ENCODE results near the gene BICC1.

Gene BICC1

GRCh38 chr10:58515291-58515941 is 2.7 kb downstream of the BICC1 start:
- DNase-seq (ENCODE audit: low read depth) = no peak

DNA sequence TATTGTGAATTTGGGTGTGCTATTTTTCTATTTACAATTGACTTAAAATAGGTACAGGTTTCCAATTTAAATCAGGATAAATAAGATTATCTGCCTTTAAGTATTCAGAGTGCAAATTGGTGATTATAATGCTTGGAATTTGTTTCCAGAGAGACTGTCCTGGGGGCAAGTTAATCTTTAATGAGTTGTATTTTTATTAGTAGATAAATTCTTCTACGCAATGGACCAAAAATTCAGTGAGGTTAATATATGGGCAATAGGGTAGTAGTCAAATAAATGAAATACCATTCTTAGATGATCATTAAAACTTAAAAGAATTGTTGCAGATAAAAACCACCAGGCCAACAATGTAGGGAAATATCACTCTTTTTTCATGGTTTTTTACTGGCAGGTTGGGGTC is 3.4 kb downstream of the BICC1 start:
- DNase-seq (ENCODE audit: low read depth) = no peak

GRCh38 chr10:58516671-58517070 is 4.0 kb downstream of the BICC1 start:
- DNase-seq (ENCODE audit: low read depth) = no peak

DNA sequence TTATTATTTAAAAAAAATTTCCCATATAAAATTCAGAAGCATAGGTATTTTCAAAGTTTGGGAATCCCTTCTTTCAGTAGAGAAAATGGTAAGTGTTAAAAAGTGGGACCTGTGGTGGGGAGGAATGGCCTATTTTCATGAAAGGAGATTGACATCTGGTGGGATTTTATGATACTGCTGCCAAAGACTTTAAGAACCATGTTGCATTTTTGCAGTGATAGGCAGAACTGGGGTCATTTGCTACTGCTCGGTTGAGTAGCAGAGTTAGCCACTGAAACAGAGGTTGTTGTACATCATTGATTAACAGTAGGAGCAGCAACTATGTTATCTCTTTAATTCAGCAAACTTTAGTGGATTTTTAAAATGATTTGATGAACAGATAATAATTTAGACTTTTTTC is 4.4 kb downstream of the BICC1 start:
- DNase-seq (ENCODE audit: low read depth) = no peak

DNA sequence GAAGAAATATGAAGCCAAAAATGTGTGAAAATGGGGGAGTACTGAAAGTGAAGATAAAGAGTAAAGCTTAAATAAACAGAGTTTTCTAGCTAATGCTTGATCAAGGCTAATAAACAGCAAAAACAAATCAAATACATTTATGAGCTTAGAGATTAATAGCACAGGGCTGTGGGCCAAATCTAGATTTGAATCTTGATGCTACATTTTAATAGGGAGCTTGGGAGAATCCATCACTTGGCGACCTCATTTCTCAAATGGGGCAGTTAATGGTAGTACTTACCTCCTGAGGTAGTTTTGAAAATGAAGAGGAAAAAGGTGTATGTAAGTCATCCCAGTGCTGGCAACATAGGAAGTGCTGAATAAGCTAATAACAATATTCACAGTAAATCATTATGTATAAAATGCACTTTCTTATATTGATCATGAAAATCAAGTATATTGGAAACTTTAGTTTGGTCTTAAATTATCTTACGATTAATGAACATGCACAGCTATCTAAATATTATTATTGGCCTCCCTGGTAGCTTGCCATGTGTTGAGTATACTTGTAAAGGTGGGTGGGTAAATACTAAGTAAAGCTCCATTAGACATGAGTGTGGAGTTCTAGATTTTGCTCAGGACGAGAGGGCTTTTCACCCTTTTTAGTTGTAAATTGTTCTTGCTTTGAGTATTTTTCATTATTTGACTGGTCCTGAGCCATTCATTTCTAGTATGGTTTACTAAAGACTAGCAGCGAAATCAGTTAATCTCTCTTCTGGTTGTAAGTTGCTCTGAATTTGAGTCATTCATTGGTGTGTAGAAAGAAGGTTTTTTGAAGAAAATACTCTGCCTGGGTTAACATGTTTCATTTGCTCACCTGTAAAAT is 5.1 kb downstream of the BICC1 start:
- no peak for DNase-seq (ENCODE audit: low read depth)

DNA sequence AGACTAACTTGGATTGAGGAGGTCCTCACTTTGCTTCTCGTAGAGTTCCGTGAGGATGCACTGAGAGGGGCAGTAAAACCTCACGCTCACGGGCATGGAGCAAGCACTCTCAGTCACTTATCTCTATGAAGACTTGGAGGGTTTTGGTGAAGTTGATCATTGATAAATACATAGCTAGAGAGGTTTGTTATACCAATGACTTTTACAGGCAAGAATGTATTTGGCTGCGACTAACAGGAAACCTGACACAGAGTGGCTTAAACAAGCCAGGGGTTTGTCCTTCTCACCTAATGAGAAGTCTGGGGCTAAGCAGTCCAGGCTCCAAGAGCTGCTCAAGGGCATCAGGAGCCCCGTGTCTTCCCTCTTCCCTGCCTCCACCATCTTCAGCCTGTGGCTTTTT is 6.1 kb downstream of the BICC1 start:
- DNase-seq (ENCODE audit: low read depth) = no peak

- DNase-seq (ENCODE audit: low read depth) = no peak
Measured at GRCh38 chr10:58529077-58529728, 16.5 kb downstream of the BICC1 start.

DNA sequence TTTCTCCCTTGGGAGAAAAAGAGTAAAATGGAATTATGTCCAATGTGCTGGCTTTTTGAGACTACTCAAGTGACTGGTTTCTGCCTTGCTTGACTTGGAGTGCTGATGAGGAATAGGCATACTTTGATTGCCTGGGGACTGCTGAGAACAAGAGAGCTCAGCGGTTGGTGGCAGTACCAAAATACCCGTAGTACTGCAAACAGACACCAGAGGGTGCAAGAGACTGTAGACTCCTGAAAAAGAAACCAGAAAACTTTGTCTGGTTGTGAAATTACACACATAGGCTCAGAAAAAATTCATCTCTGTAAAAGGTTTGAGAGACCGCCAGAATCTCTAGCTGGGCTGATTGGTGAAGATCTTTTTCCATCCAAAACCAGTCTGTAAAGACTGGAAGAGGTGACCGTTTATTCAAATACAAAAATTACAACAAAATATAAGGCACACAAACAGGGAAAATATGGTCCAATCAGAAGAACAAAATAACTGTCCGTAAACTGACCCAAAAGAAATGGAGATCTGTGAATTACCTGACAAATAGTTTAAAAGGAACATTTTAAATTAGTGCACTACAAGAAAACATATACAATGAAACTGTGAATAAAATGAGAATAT is 18.5 kb downstream of the BICC1 start:
- DNase-seq (ENCODE audit: low read depth) = peak; percentile 65

GRCh38 chr10:58535311-58535710 is 22.6 kb downstream of the BICC1 start:
- no peak for DNase-seq (ENCODE audit: low read depth)

DNA sequence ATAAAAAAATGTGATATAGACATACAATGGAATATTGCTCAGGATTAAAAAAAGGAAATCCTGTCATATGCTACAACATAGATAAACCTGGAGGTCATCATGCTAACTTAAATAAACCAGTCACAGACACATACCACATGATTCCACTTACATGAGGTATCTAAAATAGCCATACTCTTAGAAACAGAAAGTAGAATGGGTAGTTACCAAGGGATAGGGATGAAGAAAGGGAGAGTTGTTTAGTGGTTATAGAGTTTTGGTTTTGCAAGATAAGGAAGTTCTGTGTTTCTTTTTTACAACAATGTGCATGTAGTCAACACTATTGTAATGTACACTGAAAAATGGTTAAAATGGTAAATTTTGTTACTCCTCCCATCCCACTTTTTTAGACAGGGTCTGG is 30.5 kb downstream of the BICC1 start:
- no peak for DNase-seq (ENCODE audit: low read depth)

GRCh38 chr10:58544135-58544534 is 31.5 kb downstream of the BICC1 start:
- DNase-seq (ENCODE audit: low read depth) = peak; percentile 43

GRCh38 chr10:58545427-58545826 is 32.8 kb downstream of the BICC1 start:
- DNase-seq (ENCODE audit: low read depth) = no peak

GRCh38 chr10:58546137-58546536 is 33.5 kb downstream of the BICC1 start:
- DNase-seq (ENCODE audit: low read depth) = no peak

DNA sequence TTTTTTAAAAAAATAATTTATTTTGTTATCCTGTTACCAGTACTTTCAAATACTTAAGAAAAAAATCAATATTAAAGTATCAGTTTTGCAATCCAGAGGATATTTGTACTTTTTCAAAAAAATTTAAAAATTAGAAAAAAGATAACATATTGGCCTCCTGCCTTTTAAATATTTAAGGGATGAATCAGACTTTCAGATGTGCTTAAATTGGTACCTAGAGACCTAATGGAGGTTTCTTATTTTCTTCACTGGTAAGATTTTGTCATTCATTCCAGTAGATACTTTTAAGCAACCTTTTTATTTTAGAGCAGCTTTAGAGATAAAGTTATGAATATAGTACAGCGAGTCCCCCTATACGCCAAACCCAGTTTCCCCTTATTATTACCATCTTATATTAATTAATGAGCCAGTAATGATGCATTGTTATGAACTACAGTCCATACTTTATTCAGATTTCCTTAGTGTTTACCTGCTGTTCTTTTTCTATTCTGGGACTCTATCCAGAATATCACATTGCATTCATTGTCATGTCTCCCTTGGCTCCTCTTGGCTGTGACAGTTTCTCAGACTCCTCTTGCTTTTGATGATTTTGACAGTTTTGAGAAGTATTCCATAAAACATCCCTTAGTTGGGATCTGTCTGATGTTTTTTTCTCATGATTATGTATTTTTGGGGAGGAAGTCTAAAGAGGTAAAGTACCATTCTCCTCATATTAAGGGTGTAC is 34.2 kb downstream of the BICC1 start:
- no peak for DNase-seq (ENCODE audit: low read depth)

DNA sequence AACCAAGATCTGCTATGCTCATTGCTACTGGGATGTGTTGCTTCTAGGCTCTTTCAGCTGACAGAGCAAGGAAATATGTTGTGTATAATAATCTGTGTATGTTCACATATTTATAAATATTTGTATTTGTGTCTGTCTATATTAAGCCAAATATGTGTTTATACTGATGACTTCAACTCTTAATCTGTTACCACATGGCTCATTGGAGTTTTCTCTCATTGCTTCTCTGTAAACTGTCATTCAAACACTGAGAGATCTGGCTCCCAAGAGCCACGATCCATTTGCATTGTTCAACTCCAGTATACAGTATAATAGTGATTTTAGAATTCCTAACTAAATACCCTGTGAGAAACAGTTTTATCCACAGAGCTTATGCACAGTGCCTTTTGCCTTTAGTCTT is 35.3 kb downstream of the BICC1 start:
- no peak for DNase-seq (ENCODE audit: low read depth)

DNA sequence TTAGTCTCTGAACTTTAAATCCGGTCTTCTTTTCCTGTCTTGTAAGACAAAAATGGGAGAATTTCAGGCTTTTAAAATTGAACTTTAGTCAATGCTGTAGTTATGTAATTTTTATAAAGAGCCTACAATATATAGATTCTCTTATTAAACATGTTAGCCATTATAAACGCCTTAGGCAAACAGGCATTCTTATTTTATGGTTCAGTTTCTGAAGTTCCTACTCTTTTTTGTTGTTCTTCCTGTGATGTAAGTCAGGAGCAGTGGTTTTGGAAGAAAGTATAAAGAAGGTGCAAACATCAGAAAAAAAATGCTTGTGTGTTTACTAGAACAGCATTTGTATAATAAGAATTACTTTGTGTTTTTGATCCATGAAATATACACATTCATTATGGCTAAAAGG is 41.6 kb downstream of the BICC1 start:
- no peak for DNase-seq (ENCODE audit: low read depth)

GRCh38 chr10:58555170-58555929 is 42.7 kb downstream of the BICC1 start:
- no peak for DNase-seq (ENCODE audit: low read depth)

DNA sequence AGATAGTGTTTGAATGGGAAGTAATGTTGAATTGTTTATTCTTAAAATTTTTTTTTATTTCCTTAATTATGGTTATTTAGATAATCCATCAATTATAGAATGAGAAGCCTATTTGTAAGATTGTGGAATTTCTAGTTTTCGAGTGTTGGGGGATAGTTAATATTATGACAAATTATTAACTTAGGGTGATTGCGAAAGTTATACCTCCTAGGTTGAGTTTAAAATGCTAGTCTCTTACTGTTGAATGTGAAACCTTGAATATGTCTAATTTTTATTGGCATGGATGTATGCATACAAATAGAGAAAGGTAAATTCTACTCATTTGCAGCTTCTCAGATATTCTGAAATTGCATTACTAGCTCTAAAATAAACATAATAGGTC is 43.2 kb downstream of the BICC1 start:
- no peak for DNase-seq (ENCODE audit: low read depth)

- DNase-seq (ENCODE audit: low read depth) = no peak
Measured at GRCh38 chr10:58556516-58557165, 44.0 kb downstream of the BICC1 start.

DNA sequence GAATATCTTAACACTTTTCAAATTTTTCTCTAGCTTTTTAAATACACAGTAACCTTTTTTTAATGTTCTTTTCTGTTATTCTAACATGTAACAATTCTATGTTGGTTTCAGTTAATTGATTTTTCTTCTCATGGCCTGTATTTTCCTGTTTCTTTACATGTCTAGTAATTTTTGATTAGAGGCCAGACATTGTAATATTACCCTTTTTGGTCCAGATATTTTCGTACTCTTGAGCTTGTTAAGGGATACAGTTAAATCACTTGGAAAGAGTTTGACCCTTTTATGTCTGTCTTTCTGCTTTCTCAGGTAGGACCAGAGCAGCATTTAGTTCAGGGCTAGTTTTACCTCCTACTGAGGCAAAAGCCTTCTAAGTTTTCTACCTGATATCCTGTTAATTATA is 45.0 kb downstream of the BICC1 start:
- DNase-seq (ENCODE audit: low read depth) = no peak

DNA sequence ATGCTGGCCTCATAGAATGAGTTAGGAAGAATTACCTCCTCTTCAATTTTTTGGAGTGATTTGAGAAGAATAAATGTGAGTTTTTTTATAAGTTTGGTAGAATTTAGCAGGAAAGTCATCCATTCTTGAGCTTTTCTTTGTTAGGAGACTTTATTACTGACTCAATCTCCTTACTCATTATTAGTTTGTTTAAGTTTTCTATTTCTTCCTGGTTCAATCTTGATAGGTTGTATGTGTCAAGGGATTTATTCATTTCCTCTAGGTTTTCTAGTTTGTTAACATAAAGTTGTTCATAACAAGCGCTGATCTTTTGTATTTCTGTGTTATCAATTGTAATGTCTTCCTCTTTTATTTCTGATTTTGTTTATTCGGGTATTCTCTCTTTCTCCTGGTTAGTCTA is 47.4 kb downstream of the BICC1 start:
- DNase-seq (ENCODE audit: low read depth) = no peak

All from fibroblast of gingiva (primary cell).